Heart left ventricle (tissue), 16 donors: ENCODE data around the gene HDGFL3. TPM values are rescaled to one million over a fixed set of nuclear protein-coding genes. Genes with fewer than 3 reads are reported as not detected.

Experiments
- ATAC-seq, 4 donors: fragments of 200-7000 bp; cut with Tn5 transposase; one replicate each; pipeline ENCODE4 v1.9.1; 2020 to 2022; ENCODE audit warnings: moderate library complexity in 4 of 4, mild to moderate bottlenecking in 3 of 4, moderate number of reproducible peaks in 1 of 4
- DNase-seq, 5 donors: peaks; one replicate each; pipeline ENCODE4 v3.0.0-alpha.2; 2020
- H3K27ac ChIP-seq, 12 donors: fragments of 200-600 bp; sonication (generic) in 4 of 12; one replicate each; pipeline versions ENCODE4 v1.5.0 to v1.8.0; 2016 to 2022; ENCODE audit warnings: mild to moderate bottlenecking in 2 of 12
- H3K27me3 ChIP-seq, 9 donors: fragments of 200-600 bp; sonication (generic) in 2 of 9; one replicate each; pipeline versions ENCODE4 v1.5.1 to v1.8.0; 2016 to 2022; ENCODE audit warnings: mild to moderate bottlenecking in 3 of 9
- H3K36me3 ChIP-seq, 9 donors: fragments of 200-600 bp; sonication (generic) in 2 of 9; one replicate each; pipeline versions ENCODE4 v1.5.0 to v1.8.0; 2018 to 2022; ENCODE audit warnings: mild to moderate bottlenecking in 2 of 9
- H3K4me1 ChIP-seq, 12 donors: fragments of 200-600 bp; sonication (generic) in 4 of 12; one replicate each; pipeline versions ENCODE4 v1.5.0 to v1.8.0; 2016 to 2022; ENCODE audit warnings: mild to moderate bottlenecking in 3 of 12
- H3K4me3 ChIP-seq, 12 donors: fragments of 200-600 bp; sonication (generic) in 4 of 12; one replicate each; pipeline versions ENCODE4 v1.5.0 to v1.8.0; 2017 to 2022; ENCODE audit warnings: mild to moderate bottlenecking in 9 of 12, moderate library complexity in 4 of 12
- H3K9me3 ChIP-seq, 12 donors: fragments of 200-600 bp; sonication (generic) in 4 of 12; one replicate each; pipeline versions ENCODE4 v1.5.0 to v1.8.0; 2016 to 2022; ENCODE audit warnings: mild to moderate bottlenecking in 1 of 12
- POLR2A ChIP-seq, 2 donors: fragments of 450-650 bp; IDR thresholded peaks; one replicate each; pipeline ENCODE4 v1.6.1; 2017; ENCODE audit warnings: antibody characterized with exemption in 2 of 2, mild to moderate bottlenecking in 2 of 2, moderate library complexity in 2 of 2
- WGBS, 4 donors: extraction: QIAGEN DNeasy Blood & Tissue Kit in 2 of 4; methylation state at CpG; one replicate each; pipeline versions ENCODE4 v1.1.5 to v1.1.7; 2013 to 2018; 5-methylcytosine and 5-hydroxymethylcytosine counted together
- intact Hi-C, 10 donors: fragments of 100-400 bp; cut with DNase I; formaldehyde crosslinking; loops; one replicate each; pipeline versions ENCODE4 v1.11.1 to v1.14.2; 2022
- polyA plus RNA-seq, 2 donors: library from polyadenylated mRNA; stranded (reverse); fragments of 200-250 nt; gene quantifications; one replicate each; pipeline ENCODE4 v1.2.3, GENCODE V29; 2013
- total RNA-seq, 9 donors: library from RNA; depleted of rRNA in 2 of 9; stranded (reverse); fragments of >200 nt in 2 of 9; fragmentation: NEBNext Ultra II Directional in 3 of 9; extraction: Animal tissue kit (Norgen Biotek cat#: 25700) in 3 of 9; gene quantifications; one replicate each; pipeline versions ENCODE4 v1.1.0 to v1.2.4, GENCODE V29; 2016 to 2023
- TF ChIP-seq, protein P1 (sequence below), 12 donors: fragments of 200-600 bp; sonication (generic) in 4 of 12; IDR thresholded peaks; one replicate each; pipeline versions ENCODE4 v1.5.0 to v1.8.0; 2018 to 2022; ENCODE audit warnings: antibody characterized with exemption in 12 of 12, mild to moderate bottlenecking in 5 of 12
- donor health status: ischemic (EF 13 %, LVEDD 7.1; RV severe dilation, severe dysfunction).
- donor health status: healthy with polysubstance abuse.
- donor health status: DM: no; HTN: yes; CAD: no.
- donor health status: DM: no; HTN: no; CAD: no.
- donor health status: ischemic (EF 25% LVEDD 6.9; RV normal size, moderate dysfunction).
- donor health status: ischemic (EF 25% LVEDD 5.7; RV mildly dilated, moderate dysfunction).
- donor health status: healthy.
- donor health status: DM: yes; HTN: yes; CAD: no.
- donor health status: ischemic (EF 35%, LVEDD 5.7; RV mildly dilated, moderate dysfunction).
- donor health status: nonischemic (EF 11% LVEDD 7.7; RV severe dilation, severe dysfunction).
- donor health status: DM: yes; HTN: yes; CAD: no.
- donor health status: PGD.
- donor health status: ischemic (EF 29% LVEDD 5.4; RV normal size, mild dysfunction).
- donor health status: nonischemic (EF 23%, LVEDD 6.1; RV moderate dilation, normal function).

Gene HDGFL3
- total and polyA plus RNA-seq, 11 donors, result 9.6 to 50.7 (median 33.9) TPM

DNA sequence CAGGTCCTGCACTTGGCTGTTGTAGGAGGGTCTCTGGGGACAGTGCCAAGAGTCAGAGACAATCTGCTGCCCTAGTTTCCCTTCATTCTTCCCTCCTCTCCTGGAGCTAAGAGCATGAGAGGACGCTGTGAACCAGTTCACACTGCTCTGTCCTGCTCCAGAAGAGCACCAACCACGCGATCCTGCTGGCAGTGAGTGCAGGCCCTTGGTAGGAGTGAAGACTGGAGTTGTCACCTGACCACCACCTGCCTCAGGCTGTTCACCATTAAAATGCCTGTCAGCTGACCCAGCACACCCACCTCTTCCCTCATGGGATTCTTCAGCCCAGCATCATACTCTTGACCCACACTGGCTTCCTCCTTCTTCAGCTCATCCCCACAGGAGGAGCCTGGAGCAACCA lies 97.2 kb downstream of the HDGFL3 start:
- no peak for ATAC-seq
- intact Hi-C loops, result no loop called here
- 85 to 96% (median 87%) methylated on average over 3 of the region's 3 CpGs for WGBS, 4 donors
- H3K27ac ChIP-seq, result no peak overlapping the region
- H3K4me1 ChIP-seq, result peaks cover 4 to 57% (median 25%) of the 10 kb centered on the region in 12 donors
- peaks cover 0 to 18% (median 0%) of the 10 kb centered on the region in 9 donors for H3K27me3 ChIP-seq
- TF ChIP-seq, protein P1, sequence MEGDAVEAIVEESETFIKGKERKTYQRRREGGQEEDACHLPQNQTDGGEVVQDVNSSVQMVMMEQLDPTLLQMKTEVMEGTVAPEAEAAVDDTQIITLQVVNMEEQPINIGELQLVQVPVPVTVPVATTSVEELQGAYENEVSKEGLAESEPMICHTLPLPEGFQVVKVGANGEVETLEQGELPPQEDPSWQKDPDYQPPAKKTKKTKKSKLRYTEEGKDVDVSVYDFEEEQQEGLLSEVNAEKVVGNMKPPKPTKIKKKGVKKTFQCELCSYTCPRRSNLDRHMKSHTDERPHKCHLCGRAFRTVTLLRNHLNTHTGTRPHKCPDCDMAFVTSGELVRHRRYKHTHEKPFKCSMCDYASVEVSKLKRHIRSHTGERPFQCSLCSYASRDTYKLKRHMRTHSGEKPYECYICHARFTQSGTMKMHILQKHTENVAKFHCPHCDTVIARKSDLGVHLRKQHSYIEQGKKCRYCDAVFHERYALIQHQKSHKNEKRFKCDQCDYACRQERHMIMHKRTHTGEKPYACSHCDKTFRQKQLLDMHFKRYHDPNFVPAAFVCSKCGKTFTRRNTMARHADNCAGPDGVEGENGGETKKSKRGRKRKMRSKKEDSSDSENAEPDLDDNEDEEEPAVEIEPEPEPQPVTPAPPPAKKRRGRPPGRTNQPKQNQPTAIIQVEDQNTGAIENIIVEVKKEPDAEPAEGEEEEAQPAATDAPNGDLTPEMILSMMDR (IDR thresholded peaks at IDR 0.05), result no peak
- TF ChIP-seq POLR2A (IDR thresholded peaks at IDR 0.05), result no peak
- no peaks in the 10 kb centered on the region for H3K9me3 ChIP-seq
- no peak for DNase-seq
- H3K4me3 ChIP-seq, result no peak overlapping the region
- H3K36me3 ChIP-seq, result peaks cover 0 to 17% (median 0%) of the 10 kb centered on the region in 9 donors

DNA sequence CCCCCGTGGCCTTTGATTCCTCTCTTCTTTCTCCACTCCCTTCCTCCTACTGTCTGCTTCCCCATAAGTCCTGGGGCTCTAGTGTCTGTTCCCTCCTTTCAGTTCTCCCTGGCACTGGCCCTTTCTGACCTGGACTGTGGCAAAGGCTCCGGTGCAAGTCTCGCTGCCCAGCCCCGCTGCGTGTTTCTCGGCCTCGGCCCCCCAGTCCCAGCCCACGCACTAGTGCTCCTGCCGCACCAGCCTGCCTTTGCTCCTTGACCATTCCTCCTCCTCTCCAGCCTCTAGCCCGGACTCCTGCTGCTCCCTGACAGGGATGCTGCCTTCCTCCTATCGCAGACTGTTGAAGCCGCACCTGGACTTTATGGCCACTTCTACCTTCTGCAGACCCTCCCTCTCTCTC lies 98.1 kb downstream of the HDGFL3 start:
- WGBS, 4 donors, result 88 to 92% (median 90%) methylated on average over 12 of the region's 12 CpGs
- no peak for ATAC-seq
- H3K4me3 ChIP-seq, result peak overlapping the region in 1 of 12 donors; percentile 78

DNA sequence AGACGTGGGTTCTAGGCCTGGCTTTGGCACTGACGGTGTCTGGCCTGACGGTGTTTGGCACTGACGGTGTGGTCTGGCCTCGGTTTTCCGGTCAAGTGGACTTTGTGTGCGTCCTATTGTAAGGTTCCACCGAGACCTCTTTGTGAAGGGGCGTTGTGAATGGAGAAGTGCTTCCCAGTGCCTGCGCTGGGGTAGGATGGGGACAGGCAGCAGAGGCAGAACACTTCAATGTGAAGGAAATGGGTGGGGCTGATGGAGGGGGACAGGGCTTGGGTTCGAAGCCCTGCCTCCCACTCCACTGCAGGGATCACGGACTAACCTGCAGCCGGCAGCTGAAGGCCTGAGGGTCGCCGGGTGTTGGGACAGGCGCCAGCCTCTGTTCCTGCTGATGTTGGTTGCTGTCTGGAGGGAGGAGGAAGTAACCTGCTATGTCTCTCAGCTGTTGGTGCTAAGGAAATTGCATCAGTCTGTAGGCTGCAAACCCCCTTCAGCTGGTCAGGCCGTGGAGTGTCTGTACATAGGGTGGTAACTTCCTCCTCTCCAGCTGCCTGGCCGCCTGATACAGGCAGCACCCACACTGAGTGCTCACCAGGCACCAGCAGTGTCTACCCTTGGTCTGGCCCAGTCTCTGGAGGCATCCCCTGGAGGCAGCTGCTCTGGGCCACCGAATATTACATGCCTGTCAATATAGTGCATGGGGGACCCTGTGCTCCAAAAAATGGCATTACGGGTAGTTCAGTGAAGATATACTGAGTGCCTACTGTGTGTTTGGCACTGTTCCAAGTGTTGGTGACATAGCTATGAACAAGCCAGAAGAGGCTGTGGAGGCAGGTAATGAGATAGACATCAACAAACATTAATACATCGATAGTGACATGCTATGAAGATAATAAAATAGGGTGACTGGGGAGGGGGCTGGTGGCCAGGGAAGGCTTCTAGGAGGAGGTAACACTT lies 99.1 kb downstream of the HDGFL3 start:
- H3K4me3 ChIP-seq, result peak overlapping the region in 11 of 12 donors; percentile 57 to 82 (median 62)
- no peaks in the 10 kb centered on the region for H3K9me3 ChIP-seq
- intact Hi-C loops, result loop anchor here in 4 of 10 donors (2.0 to 10.0 kb wide), 5 partner anchors 41 to 99 kb away; partner anchors contain the start of genes BTBD1 (in 3 of the 4), HDGFL3 (in 2 of the 4) and C15orf40 (in 1 of the 4)
- peak; percentile 56 to 78 (median 68) for DNase-seq
- peaks cover 0 to 18% (median 0%) of the 10 kb centered on the region in 9 donors for H3K27me3 ChIP-seq
- H3K4me1 ChIP-seq, result peaks cover 4 to 50% (median 24%) of the 10 kb centered on the region in 12 donors
- peak; percentile 65 to 87 (median 77) for ATAC-seq
- peaks cover 0 to 1% (median 0%) of the 10 kb centered on the region in 9 donors for H3K36me3 ChIP-seq
- WGBS, 4 donors, result 40 to 48% (median 42%) methylated on average over 21 of the region's 21 CpGs
- no peak for TF ChIP-seq POLR2A (IDR thresholded peaks at IDR 0.05)
- TF ChIP-seq, protein P1 (IDR thresholded peaks at IDR 0.05), result no peak
- H3K27ac ChIP-seq, result peak overlapping the region; percentile 59 to 90 (median 74)

More for the DNA sequence above, 98.1 kb downstream of the HDGFL3 start:
- Histone ChIP-seq H3K36me3 (peaks cover 0 to 10% (median 0%) of the 10 kb centered on the region in 9 donors), H3K27ac (peak overlapping the region in 2 of 12 donors; percentile 10 to 90), H3K4me1 (peaks cover 4 to 57% (median 25%) of the 10 kb centered on the region in 12 donors), H3K9me3 (no peaks in the 10 kb centered on the region), H3K27me3 (peaks cover 0 to 18% (median 0%) of the 10 kb centered on the region in 9 donors)
- intact Hi-C loops, result loop anchor here in 4 of 10 donors (2.0 to 10.0 kb wide), 5 partner anchors 42 to 98 kb away; partner anchors contain the start of genes BTBD1 (in 3 of the 4), HDGFL3 (in 2 of the 4) and C15orf40 (in 1 of the 4)
- DNase-seq, result peak in 1 of 5 donors; percentile 30
- TF ChIP-seq, protein P1 (IDR thresholded peaks at IDR 0.05), result no peak
- no peak for TF ChIP-seq POLR2A (IDR thresholded peaks at IDR 0.05)
